ENCODE results near the gene BHLHA15.

Gene BHLHA15

GRCh38 chr7:98254951-98255610 is 43.8 kb downstream of the BHLHA15 start:
- ChIA-PET POLR2A (interaction anchor here (0.7 kb wide), 1 partner anchor 9 kb away, joined by 3 read pairs; no protein-coding TSS in a partner anchor), CTCF (interaction anchor here (0.6 kb wide), 2 partner anchors 433 to 461 kb away, joined by 3 read pairs; no protein-coding TSS in a partner anchor)
- Histone ChIP-seq H3K27ac (ENCODE audit: extremely low read depth, low read depth, low read length) (no peak overlapping the region), H3K4me1 (ENCODE audit: control insufficient read depth, insufficient read depth, low read length) (peaks cover 2% of the 10 kb centered on the region; the same call in 1 of the 2 replicates), H3K36me3 (ENCODE audit: control insufficient read depth in 2 of 2, insufficient read depth in 1 of 2, low read length in 2 of 2) (peaks cover 0 to 14% of the 10 kb centered on the region in 2 experiments), H3K4me3 (ENCODE audit: low read depth, low read length) (no peak overlapping the region), H3K9me3 (ENCODE audit: control insufficient read depth, insufficient read depth, low read depth, low read length) (no peaks in the 10 kb centered on the region)
- no peak for TF ChIP-seq PBX3 (CRISPR knock-in tag; IDR thresholded peaks at IDR 0.05)

GRCh38 chr7:98256431-98256830 is 45.2 kb downstream of the BHLHA15 start:
- Histone ChIP-seq H3K9me3 (ENCODE audit: control insufficient read depth, insufficient read depth, low read depth, low read length) (no peaks in the 10 kb centered on the region), H3K36me3 (ENCODE audit: control insufficient read depth in 2 of 2, insufficient read depth in 1 of 2, low read length in 2 of 2) (peaks cover 0 to 21% of the 10 kb centered on the region in 2 experiments), H3K4me3 (ENCODE audit: low read depth, low read length) (no peak overlapping the region), H3K27ac (ENCODE audit: extremely low read depth, low read depth, low read length) (no peak overlapping the region), H3K4me1 (ENCODE audit: control insufficient read depth, insufficient read depth, low read length) (no peaks in the 10 kb centered on the region)
- ChIA-PET POLR2A (interaction anchor here (0.6 kb wide), 1 partner anchor 45 kb away, joined by 4 read pairs; the partner anchor contains the start of gene BHLHA15), CTCF (no interaction called here)
- no peak for TF ChIP-seq ZNF580 (tag by site-specific recombination; IDR thresholded peaks at IDR 0.05)
- TF ChIP-seq KLF7 (tag by site-specific recombination; IDR thresholded peaks at IDR 0.05; ENCODE audit: borderline replicate concordance) = no peak
- no peak for TF ChIP-seq ZFP69B (tag by site-specific recombination; IDR thresholded peaks at IDR 0.05)
- TF ChIP-seq KLF10 (tag by site-specific recombination; IDR thresholded peaks at IDR 0.05) = no peak
- no peak for TF ChIP-seq ZNF626 (tag by site-specific recombination; IDR thresholded peaks at IDR 0.05)
- no peak for TF ChIP-seq ZNF19 (tag by site-specific recombination; IDR thresholded peaks at IDR 0.05; ENCODE audit: low read depth)
- TF ChIP-seq ZIC2 (tag by site-specific recombination; IDR thresholded peaks at IDR 0.05) = no peak
- no peak for TF ChIP-seq ZNF555 (tag by site-specific recombination; conservative IDR thresholded peaks at IDR 0.05)
- TF ChIP-seq ZNF544 (tag by site-specific recombination; IDR thresholded peaks at IDR 0.05) = no peak
- no peak for TF ChIP-seq ZNF26 (tag by site-specific recombination; IDR thresholded peaks at IDR 0.05)
- no peak for TF ChIP-seq HOXD13 (CRISPR knock-in tag; IDR thresholded peaks at IDR 0.05; ENCODE audit: borderline replicate concordance)
- TF ChIP-seq TRIM28 (IDR thresholded peaks at IDR 0.05; ENCODE audit: borderline replicate concordance, low read length) = no peak
- TF ChIP-seq TSHZ1 (tag by site-specific recombination; IDR thresholded peaks at IDR 0.05; ENCODE audit: borderline replicate concordance) = no peak
- no peak for TF ChIP-seq BCL11B (tag by site-specific recombination; IDR thresholded peaks at IDR 0.05; ENCODE audit: low read depth)
- no peak for TF ChIP-seq ZNF791 (tag by site-specific recombination; IDR thresholded peaks at IDR 0.05)
- TF ChIP-seq ZNF239 (tag by site-specific recombination; IDR thresholded peaks at IDR 0.05) = no peak
- TF ChIP-seq ZNF658 (tag by site-specific recombination; IDR thresholded peaks at IDR 0.05) = no peak
- no peak for TF ChIP-seq ZNF248 (tag by site-specific recombination; IDR thresholded peaks at IDR 0.05)
- TF ChIP-seq ZNF837 (tag by site-specific recombination; IDR thresholded peaks at IDR 0.05) = no peak

Measured in HEK293 (cell line).